ENCODE measurements around the gene SCUBE2.

The SCUBE2 gene

DNA sequence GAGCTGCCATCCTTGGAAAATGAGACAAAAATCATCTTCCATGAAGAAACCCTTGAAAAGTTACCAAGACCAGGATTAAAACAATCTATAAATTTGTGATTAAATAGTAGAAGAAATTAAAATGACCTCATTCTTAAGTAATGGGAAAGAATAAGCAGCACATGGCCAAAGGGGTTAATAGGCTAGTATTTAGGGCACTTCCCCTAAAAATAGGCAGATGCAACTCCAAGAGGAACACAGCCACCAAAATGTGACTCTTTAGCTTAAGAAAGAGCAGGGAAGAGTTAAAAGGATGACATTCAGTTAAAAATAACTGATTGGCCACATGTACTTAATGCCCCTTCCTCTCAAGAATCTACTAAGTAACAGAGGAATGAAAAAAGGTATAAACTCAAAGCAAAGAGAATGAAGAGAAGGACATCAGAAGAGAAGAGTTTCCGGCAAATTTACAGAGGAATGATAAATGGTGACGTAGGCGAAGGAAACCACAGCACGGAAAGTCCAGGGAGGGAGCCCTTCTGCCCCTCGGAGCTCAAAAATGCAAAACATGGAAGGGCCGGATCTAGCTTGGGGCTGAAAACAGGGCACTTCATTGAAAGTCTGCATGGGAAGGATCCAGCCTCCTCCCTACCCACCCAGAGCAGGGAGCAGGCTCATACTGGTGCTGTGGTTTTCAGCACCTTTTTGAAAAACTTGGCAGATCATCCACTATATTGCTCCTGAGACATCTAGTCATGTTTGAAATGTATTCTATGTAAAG lies 17.8 kb downstream of the SCUBE2 start:
- DNase-seq, result no peak

DNA sequence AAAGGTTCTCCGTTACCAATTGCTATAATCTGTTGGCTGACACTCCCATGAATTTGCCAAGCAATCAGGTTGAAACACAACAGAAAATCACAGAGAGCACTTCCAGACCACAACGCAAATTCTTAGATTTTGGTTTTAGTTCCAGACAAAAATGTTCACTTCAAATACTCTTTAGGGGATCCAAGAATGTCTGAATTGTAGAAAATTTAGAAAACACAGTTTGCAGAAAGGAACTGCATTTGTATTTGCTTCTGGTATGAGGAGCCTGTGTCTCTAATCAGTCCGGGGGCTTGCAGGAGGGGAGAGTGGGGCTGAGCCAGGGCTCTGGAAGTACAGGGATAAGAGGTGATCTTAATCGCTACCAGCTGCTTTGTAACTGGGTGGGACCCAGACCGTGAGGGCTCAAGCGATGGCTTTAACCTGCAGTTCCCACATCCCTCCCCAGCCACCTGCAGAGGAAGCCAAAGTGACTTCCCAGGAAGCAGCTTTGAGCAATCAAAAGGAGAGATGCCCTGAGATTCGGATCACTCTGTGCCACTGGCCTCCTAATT lies 18.7 kb downstream of the SCUBE2 start:
- DNase-seq, result no peak

DNA sequence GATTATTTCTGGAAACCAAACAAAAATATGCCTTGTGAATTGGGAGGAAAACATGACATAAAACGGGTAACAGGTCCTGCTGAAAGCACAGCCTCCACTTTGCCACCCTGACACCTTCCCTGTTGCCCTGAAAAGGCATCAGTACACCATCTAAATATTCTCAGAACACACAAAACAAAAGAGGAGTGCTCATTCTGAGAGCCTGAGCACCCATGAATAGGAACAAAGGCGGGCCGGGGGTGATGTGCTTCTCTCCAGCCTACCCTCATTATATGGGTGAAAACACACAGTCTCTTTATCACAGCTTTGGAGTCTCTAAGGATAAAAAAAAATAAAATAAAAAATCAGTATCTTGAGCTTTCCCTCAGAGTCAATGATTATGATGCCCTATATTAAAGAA lies 19.7 kb downstream of the SCUBE2 start:
- DNase-seq, result no peak

- no peak for DNase-seq
Measured at GRCh38 chr11:9070749-9071491, 20.5 kb downstream of the SCUBE2 start.

DNA sequence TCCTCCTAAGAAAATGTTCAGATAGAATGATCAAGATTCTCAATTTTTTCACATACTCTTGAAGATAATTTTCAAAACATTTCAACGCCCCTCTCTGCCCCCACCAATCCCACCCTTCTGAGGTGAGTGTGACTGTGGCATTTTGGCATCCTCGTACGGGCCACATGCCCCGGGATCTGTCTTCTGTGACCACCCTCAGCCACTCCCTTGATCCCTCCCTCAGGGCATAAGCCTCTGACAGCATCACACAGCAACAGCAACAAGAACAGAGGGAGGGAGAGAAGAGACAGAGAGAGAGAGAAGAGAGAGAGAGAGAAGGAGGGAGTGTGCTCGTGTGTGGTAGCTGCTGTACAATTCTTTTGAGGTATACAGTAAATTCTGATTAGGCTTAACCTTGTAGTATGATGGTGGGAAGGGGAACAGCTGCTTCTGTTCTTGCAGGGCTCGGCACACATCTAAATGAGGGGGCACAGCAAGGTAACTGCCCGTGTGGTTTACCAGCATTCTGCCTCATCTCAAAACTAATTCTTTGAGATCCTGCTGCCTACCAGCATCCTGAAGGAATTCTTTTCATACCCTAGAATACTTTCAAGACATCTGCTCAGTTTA lies 21.4 kb downstream of the SCUBE2 start:
- no peak for DNase-seq

- DNase-seq, result no peak
Measured at GRCh38 chr11:9069256-9069655, 22.1 kb downstream of the SCUBE2 start.

- peak in 1 of 2 experiments; percentile 10 for DNase-seq
Measured at GRCh38 chr11:9066433-9066925, 24.9 kb downstream of the SCUBE2 start.

- DNase-seq, result no peak
Measured at GRCh38 chr11:9065607-9066432, 25.6 kb downstream of the SCUBE2 start.

DNA sequence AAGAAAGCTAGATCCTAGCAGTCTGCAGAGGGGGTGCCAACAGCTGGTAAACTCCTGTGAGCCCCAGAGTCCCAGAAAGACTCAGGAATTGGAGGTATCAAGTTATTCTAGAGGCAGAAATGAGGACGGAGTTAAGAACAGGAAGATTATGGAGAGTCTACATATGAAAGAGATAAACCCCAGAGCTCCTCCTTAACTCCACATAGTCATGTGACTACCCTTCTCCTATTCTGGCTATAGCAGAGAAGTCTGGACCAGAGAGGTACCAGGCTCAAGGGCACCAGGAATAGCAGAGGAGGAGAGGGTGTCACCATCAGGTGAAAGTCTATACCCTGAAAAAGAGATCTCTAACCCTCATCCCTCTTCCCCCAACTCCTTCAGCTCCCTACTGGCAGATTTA lies 29.6 kb downstream of the SCUBE2 start:
- DNase-seq, result no peak

- no peak for DNase-seq
Measured at GRCh38 chr11:9060700-9061111, 30.7 kb downstream of the SCUBE2 start.

GRCh38 chr11:9059406-9059805 lies 32.0 kb downstream of the SCUBE2 start:
- DNase-seq, result no peak

GRCh38 chr11:9057888-9058287 lies 33.5 kb downstream of the SCUBE2 start:
- no peak for DNase-seq

DNA sequence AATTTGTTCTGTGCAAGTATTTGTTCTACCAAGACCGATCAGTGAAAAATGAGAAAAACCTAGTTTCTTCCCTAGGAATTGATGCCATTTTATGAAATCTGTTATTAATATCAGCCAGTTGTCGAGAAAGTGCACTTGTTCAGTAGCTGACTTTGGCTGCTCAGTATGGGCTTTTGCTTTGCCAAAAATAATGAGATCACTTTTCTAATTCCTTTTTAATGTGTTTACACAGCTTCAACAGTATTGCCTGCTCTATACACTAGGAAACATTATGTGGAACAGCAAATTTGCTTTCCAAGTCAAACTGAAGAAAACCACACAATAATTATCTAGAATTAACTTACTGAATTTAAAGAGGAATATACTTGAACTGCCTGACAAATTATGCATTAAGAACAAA lies 34.4 kb downstream of the SCUBE2 start:
- peak; percentile 18 to 76 for DNase-seq

DNA sequence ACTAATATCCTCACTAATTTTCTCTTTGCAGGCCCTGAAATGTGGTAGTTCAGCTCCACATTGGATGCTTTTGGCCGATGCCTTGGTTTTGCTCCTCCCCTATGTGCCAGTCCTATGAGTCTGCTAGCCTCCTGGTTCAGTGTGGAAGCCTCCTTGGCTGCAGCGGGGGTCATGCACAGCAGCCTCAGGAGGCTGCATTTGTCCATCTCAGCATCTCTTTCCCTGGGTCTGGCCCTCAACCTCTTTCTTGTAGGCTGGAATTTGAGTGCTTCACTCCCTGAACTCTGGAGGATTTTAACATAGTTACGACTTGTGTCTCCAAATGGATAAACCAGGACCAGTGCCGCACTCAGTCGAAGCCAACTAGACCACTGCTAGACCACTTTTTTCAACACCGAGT lies 34.9 kb downstream of the SCUBE2 start:
- no peak for DNase-seq

- DNase-seq, result no peak
Measured at GRCh38 chr11:9053316-9054035, 37.9 kb downstream of the SCUBE2 start.

GRCh38 chr11:9052316-9052715 lies 39.1 kb downstream of the SCUBE2 start:
- no peak for DNase-seq

DNA sequence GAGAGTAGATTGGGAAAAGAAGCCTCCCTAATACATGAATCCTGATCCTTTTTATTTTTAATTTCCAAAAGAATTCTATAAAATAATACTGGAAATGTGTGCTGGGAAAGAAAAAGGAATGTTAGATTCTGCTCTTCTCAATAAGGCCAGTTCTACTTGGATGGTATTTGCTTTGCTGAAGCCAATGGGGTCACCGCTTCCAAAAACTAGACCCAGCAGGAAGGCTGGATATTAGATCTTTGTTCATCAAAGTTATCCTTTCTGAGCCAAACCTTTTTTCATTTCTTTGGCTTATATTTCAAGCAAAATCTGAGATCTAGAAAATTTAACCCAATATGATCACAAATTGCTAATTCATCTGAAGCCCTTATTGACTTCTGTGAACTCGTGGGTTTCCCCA lies 41.4 kb downstream of the SCUBE2 start:
- DNase-seq, result no peak

GRCh38 chr11:9047964-9048523 lies 43.4 kb downstream of the SCUBE2 start:
- no peak for DNase-seq

DNA sequence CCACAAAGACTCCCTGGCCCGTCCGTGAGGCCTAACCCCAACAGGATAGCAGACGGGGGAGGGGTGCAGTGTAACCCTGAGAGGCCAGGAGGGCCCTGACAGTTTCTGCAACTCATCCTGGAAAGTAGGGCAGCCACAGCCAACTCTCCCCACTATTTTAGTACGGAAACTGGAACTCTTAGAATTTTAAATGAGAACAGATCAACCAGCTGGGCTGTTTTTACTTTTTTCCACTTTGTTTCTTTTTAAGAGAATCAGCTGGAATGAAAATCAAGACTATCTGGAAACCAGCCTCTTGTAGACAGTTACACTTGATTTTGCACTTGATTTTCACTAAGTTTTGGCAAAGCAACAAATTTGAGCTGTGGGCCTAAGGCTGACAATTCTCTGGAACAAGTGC lies 44.9 kb downstream of the SCUBE2 start:
- DNase-seq, result no peak

- DNase-seq, result no peak
Measured at GRCh38 chr11:9042488-9042887, 48.9 kb downstream of the SCUBE2 start.

DNA sequence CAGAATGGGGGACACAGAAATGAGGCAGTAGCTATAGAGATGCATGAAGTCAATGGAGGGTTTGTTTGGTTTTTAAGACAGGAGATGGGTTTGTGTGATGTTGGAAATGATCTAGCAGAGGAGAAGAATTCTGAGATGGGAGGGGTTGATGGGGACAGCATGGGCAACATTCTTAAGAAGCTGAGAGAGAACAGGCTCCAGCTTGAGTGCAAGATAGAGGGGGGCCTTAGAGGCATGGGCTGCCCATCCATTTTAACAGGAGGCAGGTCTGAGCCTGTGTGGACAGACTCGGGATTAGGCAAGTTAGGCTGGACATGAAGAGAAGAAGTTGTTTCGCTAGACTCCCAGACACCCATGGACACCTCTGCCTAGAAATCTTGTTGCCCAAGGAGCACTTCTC lies 49.7 kb downstream of the SCUBE2 start:
- no peak for DNase-seq

GRCh38 chr11:9040410-9040809 lies 51.0 kb downstream of the SCUBE2 start:
- DNase-seq, result no peak
